SK-N-SH treated with all-trans-retinoic acid at 6 μM for 48 hours (cell line): ENCODE measurements around the gene CMIP.

ENCODE experiments used
- ATAC-seq: fragments of 200-7000 bp; cut with Tn5 transposase; 3 replicates; pipeline ENCODE4 v1.9.1; 2020; ENCODE audit warnings: mild to moderate bottlenecking, moderate library complexity
- ARNTL ChIP-seq: fragments of 450-650 bp; formaldehyde crosslinking; IDR thresholded peaks from 2 replicates; pipeline ENCODE4 v1.5.0; 2020; ENCODE audit warnings: low read depth, mild to moderate bottlenecking, moderate library complexity, borderline replicate concordance
- BACH2 ChIP-seq: fragments of 250-450 bp; sonication (Bioruptor Pico); IDR thresholded peaks from 2 replicates; pipeline ENCODE4 v1.9.0; 2021; ENCODE audit warnings: mild to moderate bottlenecking, borderline replicate concordance
- CSDC2 ChIP-seq: fragments of 250-450 bp; sonication (Bioruptor Pico); IDR thresholded peaks from 2 replicates; pipeline ENCODE4 v1.5.0; 2020; ENCODE audit warnings: mild to moderate bottlenecking, moderate library complexity
- ESRRG ChIP-seq: fragments of 250-450 bp; sonication (Bioruptor Pico); IDR thresholded peaks from 2 replicates; pipeline ENCODE4 v1.6.1; 2021; ENCODE audit warnings: mild to moderate bottlenecking
- GLIS3 ChIP-seq: fragments of 250-450 bp; sonication (Bioruptor Pico); IDR thresholded peaks from 2 replicates; pipeline ENCODE4 v1.5.0; 2020; ENCODE audit warnings: mild to moderate bottlenecking, moderate library complexity
- OSR1 ChIP-seq: fragments of 250-450 bp; sonication (Bioruptor Pico); IDR thresholded peaks from 2 replicates; pipeline ENCODE4 v1.8.0; 2022; ENCODE audit warnings: moderate library complexity, mild to moderate bottlenecking, inconsistent platforms
- PPARA ChIP-seq: fragments of 250-450 bp; sonication (Bioruptor Pico); IDR thresholded peaks from 2 replicates; pipeline ENCODE4 v1.5.0; 2020; ENCODE audit warnings: mild to moderate bottlenecking, borderline replicate concordance
- RARB ChIP-seq: fragments of 250-450 bp; sonication (Bioruptor Pico); IDR thresholded peaks from 2 replicates; pipeline ENCODE4 v1.8.0; 2021; ENCODE audit warnings: mild to moderate bottlenecking, moderate library complexity
- TOX ChIP-seq: fragments of 250-450 bp; sonication (Bioruptor Pico); IDR thresholded peaks from 2 replicates; pipeline ENCODE4 v1.8.0; 2021; ENCODE audit warnings: mild to moderate bottlenecking, moderate library complexity, borderline replicate concordance
- ZC3H10 ChIP-seq: fragments of 250-450 bp; sonication (Bioruptor Pico); IDR thresholded peaks from 2 replicates; pipeline ENCODE4 v1.5.1; 2021; ENCODE audit warnings: mild to moderate bottlenecking, moderate library complexity
- ZFP3 ChIP-seq: fragments of 250-450 bp; sonication (Bioruptor Pico); IDR thresholded peaks from 2 replicates; pipeline ENCODE4 v1.5.0; 2020; ENCODE audit warnings: mild to moderate bottlenecking, moderate library complexity
- ZFP30 ChIP-seq: fragments of 450-650 bp; formaldehyde crosslinking; IDR thresholded peaks from 2 replicates; pipeline ENCODE4 v1.5.0; 2022; ENCODE audit warnings: mild to moderate bottlenecking, moderate library complexity
- ZNF565 ChIP-seq: fragments of 450-650 bp; formaldehyde crosslinking; conservative IDR thresholded peaks from 2 replicates; pipeline ENCODE4 v1.5.0; 2020; ENCODE audit warnings: low read depth, mild to moderate bottlenecking, moderate library complexity
- ZNF70 ChIP-seq: fragments of 450-650 bp; formaldehyde crosslinking; IDR thresholded peaks from 2 replicates; pipeline ENCODE4 v1.5.0; 2020; ENCODE audit warnings: mild to moderate bottlenecking, moderate library complexity
- TF ChIP-seq, protein P1 (sequence below): fragments of 250-450 bp; sonication (Bioruptor Pico); IDR thresholded peaks from 2 replicates; pipeline ENCODE4 v1.5.1; 2021; ENCODE audit warnings: mild to moderate bottlenecking, moderate library complexity
- TF ChIP-seq, protein P2 (sequence below): fragments of 250-450 bp; sonication (Bioruptor Pico); IDR thresholded peaks from 2 replicates; pipeline ENCODE4 v1.8.0; 2020; ENCODE audit warnings: mild to moderate bottlenecking, moderate library complexity, borderline replicate concordance
- TF ChIP-seq, protein P3 (sequence below): fragments of 250-450 bp; sonication (Bioruptor Pico); IDR thresholded peaks from 2 replicates; pipeline ENCODE4 v1.5.0; 2020; ENCODE audit warnings: mild to moderate bottlenecking, moderate library complexity
- TF ChIP-seq, protein P4 (sequence below): fragments of 250-450 bp; sonication (Bioruptor Pico); IDR thresholded peaks from 2 replicates; pipeline ENCODE4 v1.8.0; 2021; ENCODE audit warnings: low read depth, mild to moderate bottlenecking, moderate library complexity, borderline replicate concordance
- TF ChIP-seq, protein P5 (sequence below): fragments of 250-450 bp; sonication (Bioruptor Pico); IDR thresholded peaks from 2 replicates; pipeline ENCODE4 v1.5.1; 2020; ENCODE audit warnings: low read depth, mild to moderate bottlenecking, moderate library complexity

Gene CMIP

DNA sequence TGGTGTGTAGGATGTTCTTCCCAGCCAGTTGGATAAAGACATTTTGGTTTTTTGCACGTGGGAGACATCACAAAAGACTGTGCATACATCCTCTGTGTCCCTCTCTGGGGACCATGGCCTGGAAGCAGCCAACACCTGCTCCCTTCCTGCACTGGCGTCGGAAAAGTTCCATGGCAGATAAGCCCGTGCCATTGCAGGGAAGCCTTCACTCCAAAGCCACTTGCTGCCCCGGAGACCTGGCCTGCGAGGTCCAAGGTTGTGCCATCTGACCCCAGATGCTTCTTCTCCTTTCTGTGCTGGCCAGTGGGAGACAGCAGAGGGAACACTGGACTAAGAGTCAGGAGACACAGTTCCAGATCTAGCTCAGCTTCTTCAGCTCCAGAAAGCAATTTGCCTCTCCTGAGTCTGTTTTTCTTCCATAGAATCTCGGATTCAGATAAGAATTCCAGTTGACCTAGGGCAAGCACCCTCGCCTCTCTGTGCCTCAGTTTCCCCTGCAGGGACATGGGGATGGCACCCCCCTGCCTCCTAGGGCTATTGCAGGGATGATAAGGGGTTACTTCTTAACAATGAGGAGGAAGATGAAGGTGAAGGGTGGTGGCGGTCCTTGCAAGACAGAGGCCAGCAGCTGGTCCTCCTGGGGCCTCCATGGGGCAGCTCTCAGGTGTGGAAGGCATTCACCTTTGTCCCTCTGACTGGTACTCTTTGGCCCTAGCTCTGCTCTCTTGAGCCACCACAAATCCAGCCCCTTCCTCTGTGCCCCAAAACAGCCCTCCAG, 134.2 kb downstream of the CMIP start (continued):
- TF ChIP-seq, protein P1, sequence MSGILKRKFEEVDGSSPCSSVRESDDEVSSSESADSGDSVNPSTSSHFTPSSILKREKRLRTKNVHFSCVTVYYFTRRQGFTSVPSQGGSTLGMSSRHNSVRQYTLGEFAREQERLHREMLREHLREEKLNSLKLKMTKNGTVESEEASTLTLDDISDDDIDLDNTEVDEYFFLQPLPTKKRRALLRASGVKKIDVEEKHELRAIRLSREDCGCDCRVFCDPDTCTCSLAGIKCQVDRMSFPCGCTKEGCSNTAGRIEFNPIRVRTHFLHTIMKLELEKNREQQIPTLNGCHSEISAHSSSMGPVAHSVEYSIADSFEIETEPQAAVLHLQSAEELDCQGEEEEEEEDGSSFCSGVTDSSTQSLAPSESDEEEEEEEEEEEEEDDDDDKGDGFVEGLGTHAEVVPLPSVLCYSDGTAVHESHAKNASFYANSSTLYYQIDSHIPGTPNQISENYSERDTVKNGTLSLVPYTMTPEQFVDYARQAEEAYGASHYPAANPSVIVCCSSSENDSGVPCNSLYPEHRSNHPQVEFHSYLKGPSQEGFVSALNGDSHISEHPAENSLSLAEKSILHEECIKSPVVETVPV = no peak

DNA sequence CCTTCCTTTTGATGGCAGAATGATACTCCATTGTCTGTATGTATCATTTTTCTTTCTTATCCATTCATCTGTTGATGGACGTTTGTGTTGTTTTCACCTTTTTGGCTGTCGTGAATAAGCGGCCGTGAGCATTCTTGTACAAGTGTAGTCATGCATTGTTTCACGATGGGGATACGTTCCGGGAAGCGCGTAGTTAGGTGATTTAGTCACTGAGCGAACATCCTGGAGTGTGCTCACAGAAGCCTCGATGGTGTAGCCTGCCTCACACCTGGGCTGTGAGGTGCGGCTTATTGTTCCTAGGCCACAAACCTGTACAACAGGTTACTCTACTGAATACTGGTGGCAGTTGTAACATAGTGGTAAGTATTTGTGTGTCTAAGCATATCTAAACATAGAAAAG, 136.5 kb downstream of the CMIP start:
- no peak for TF ChIP-seq PPARA (CRISPR knock-in tag)
- TF ChIP-seq, protein P2, sequence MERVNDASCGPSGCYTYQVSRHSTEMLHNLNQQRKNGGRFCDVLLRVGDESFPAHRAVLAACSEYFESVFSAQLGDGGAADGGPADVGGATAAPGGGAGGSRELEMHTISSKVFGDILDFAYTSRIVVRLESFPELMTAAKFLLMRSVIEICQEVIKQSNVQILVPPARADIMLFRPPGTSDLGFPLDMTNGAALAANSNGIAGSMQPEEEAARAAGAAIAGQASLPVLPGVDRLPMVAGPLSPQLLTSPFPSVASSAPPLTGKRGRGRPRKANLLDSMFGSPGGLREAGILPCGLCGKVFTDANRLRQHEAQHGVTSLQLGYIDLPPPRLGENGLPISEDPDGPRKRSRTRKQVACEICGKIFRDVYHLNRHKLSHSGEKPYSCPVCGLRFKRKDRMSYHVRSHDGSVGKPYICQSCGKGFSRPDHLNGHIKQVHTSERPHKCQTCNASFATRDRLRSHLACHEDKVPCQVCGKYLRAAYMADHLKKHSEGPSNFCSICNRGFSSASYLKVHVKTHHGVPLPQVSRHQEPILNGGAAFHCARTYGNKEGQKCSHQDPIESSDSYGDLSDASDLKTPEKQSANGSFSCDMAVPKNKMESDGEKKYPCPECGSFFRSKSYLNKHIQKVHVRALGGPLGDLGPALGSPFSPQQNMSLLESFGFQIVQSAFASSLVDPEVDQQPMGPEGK (CRISPR knock-in tag) = no peak
- TF ChIP-seq ZNF565 (CRISPR knock-in tag) = no peak
- TF ChIP-seq, protein P3, sequence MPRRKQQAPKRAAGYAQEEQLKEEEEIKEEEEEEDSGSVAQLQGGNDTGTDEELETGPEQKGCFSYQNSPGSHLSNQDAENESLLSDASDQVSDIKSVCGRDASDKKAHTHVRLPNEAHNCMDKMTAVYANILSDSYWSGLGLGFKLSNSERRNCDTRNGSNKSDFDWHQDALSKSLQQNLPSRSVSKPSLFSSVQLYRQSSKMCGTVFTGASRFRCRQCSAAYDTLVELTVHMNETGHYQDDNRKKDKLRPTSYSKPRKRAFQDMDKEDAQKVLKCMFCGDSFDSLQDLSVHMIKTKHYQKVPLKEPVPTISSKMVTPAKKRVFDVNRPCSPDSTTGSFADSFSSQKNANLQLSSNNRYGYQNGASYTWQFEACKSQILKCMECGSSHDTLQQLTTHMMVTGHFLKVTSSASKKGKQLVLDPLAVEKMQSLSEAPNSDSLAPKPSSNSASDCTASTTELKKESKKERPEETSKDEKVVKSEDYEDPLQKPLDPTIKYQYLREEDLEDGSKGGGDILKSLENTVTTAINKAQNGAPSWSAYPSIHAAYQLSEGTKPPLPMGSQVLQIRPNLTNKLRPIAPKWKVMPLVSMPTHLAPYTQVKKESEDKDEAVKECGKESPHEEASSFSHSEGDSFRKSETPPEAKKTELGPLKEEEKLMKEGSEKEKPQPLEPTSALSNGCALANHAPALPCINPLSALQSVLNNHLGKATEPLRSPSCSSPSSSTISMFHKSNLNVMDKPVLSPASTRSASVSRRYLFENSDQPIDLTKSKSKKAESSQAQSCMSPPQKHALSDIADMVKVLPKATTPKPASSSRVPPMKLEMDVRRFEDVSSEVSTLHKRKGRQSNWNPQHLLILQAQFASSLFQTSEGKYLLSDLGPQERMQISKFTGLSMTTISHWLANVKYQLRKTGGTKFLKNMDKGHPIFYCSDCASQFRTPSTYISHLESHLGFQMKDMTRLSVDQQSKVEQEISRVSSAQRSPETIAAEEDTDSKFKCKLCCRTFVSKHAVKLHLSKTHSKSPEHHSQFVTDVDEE (CRISPR knock-in tag) = no peak
- TF ChIP-seq ARNTL (CRISPR knock-in tag) = no peak
- no peak for TF ChIP-seq TOX (CRISPR knock-in tag)
- no peak for TF ChIP-seq ZNF70 (CRISPR knock-in tag)
- no peak for TF ChIP-seq CSDC2
- TF ChIP-seq, protein P4, sequence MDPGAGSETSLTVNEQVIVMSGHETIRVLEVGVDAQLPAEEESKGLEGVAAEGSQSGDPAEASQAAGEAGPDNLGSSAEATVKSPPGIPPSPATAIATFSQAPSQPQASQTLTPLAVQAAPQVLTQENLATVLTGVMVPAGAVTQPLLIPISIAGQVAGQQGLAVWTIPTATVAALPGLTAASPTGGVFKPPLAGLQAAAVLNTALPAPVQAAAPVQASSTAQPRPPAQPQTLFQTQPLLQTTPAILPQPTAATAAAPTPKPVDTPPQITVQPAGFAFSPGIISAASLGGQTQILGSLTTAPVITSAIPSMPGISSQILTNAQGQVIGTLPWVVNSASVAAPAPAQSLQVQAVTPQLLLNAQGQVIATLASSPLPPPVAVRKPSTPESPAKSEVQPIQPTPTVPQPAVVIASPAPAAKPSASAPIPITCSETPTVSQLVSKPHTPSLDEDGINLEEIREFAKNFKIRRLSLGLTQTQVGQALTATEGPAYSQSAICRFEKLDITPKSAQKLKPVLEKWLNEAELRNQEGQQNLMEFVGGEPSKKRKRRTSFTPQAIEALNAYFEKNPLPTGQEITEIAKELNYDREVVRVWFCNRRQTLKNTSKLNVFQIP (CRISPR knock-in tag) = no peak
- TF ChIP-seq ESRRG = no peak

DNA sequence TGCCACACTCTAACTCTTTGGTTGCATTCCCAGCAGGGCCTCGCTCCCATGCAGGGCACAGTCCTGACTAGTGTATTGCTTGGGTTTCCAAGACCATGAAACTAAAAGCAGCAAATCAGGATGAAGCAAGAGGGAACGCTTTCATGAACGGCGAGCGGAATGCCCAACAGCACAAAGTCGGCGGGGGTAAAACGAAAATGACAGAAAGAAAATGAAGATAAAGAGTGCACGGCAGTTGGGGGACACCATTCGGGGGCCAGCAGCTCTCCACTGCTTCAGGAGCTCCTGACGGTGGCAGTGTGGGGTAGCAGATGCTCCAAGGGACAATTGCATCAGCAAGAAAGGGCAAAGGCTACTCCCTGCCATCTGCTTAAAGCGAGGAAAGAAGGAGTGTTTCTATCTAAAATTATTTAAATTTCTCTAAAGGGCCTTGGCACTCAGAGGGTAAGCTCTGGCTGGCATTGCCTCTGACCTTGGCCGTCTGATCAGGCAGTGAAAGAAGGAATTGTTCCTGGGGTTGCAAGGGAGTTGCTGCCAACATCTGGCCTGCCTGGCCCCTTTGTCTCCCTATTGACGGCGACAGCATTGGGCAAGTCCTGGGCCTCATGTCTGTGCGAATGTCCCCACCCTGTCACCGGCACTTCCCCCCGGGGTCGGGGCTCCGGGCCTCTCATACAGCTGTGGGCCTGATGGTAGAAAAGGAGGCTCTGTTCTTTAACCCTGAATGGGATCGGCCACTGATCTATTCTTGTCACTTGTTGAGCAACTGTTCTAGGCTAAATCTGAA, 138.2 kb downstream of the CMIP start:
- no peak for ATAC-seq
- TF ChIP-seq ESRRG (no peak), RARB (CRISPR knock-in tag) (no peak), BACH2 (no peak), ZFP3 (CRISPR knock-in tag) (no peak), ZNF70 (CRISPR knock-in tag) (no peak), TOX (CRISPR knock-in tag) (no peak), ARNTL (CRISPR knock-in tag) (no peak), GLIS3 (CRISPR knock-in tag) (no peak), CSDC2 (no peak), OSR1 (no peak), ZFP30 (CRISPR knock-in tag) (no peak), ZC3H10 (no peak), PPARA (CRISPR knock-in tag) (no peak), ZNF565 (CRISPR knock-in tag) (no peak)
- TF ChIP-seq, protein P5, sequence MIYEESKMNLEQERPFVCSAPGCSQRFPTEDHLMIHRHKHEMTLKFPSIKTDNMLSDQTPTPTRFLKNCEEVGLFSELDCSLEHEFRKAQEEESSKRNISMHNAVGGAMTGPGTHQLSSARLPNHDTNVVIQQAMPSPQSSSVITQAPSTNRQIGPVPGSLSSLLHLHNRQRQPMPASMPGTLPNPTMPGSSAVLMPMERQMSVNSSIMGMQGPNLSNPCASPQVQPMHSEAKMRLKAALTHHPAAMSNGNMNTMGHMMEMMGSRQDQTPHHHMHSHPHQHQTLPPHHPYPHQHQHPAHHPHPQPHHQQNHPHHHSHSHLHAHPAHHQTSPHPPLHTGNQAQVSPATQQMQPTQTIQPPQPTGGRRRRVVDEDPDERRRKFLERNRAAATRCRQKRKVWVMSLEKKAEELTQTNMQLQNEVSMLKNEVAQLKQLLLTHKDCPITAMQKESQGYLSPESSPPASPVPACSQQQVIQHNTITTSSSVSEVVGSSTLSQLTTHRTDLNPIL (CRISPR knock-in tag) = no peak
- TF ChIP-seq, protein P4 (CRISPR knock-in tag) = no peak
- TF ChIP-seq, protein P3 (CRISPR knock-in tag) = no peak

More for the DNA sequence above, 136.5 kb downstream of the CMIP start:
- no peak for ATAC-seq
